ENCODE measurements around the gene AKAP1. TPM values are rescaled to one million over a fixed set of nuclear protein-coding genes. Genes with fewer than 3 reads are reported as not detected.

The AKAP1 gene
- polyA plus RNA-seq, 1 of the 3 experiments (the other 2 are of a cell fraction): 36.3 TPM

DNA sequence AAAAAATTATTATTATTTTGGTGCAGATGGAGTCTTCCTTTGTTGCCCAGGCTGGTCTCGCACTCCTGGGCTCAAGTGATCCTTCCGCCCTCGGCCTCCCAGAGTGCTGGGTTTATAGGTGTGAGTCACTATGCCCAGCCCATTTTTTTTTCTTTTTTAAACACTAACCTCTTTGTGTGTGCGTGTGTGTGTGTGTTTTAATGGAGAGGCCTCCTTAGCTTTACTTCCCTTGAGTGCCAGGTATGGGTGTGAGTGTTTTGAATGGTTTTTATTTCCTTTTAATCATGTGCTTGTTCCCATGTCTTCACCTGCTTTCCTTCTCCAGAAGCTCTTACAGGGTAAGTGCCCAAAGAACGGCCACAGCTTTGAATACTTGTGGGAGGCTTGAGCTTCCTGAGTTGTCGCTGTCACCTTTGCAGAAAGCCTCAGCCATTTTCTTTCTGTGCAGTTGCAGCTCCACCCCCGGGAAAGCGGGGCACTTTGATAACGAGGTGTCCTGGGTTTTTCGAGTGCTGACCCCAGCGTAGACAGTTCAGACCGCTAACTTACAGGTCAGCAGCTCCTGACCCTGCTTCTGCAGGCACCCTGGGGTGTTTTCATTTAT is 22.6 kb downstream of the AKAP1 start:
- H3K4me2 ChIP-seq: no peak overlapping the region

GRCh38 chr17:57108671-57109392 is 23.8 kb downstream of the AKAP1 start:
- no peak overlapping the region for H3K9ac ChIP-seq
- H3K4me1 ChIP-seq (ENCODE audit: control insufficient read depth in 1 of 2, insufficient read depth in 2 of 2, low read depth in 1 of 2, low read length in 1 of 2): peaks cover 0 to 19% of the 10 kb centered on the region in 2 experiments; a peak in 1 of 4 replicates
- H3K9me2 ChIP-seq: no peaks in the 10 kb centered on the region
- TF ChIP-seq TEAD4 (IDR thresholded peaks at IDR 0.05; ENCODE audit: borderline replicate concordance, insufficient read depth) (no peak), CHD2 (IDR thresholded peaks at IDR 0.05; ENCODE audit: low read length, partially characterized antibody) (no peak), MEF2A (IDR thresholded peaks at IDR 0.05; ENCODE audit: borderline replicate concordance, low read depth) (no peak), JUND (IDR thresholded peaks at IDR 0.05) (no peak), FOXJ3 (CRISPR knock-in tag; IDR thresholded peaks at IDR 0.05) (no peak)
- TF ChIP-seq, protein P1, sequence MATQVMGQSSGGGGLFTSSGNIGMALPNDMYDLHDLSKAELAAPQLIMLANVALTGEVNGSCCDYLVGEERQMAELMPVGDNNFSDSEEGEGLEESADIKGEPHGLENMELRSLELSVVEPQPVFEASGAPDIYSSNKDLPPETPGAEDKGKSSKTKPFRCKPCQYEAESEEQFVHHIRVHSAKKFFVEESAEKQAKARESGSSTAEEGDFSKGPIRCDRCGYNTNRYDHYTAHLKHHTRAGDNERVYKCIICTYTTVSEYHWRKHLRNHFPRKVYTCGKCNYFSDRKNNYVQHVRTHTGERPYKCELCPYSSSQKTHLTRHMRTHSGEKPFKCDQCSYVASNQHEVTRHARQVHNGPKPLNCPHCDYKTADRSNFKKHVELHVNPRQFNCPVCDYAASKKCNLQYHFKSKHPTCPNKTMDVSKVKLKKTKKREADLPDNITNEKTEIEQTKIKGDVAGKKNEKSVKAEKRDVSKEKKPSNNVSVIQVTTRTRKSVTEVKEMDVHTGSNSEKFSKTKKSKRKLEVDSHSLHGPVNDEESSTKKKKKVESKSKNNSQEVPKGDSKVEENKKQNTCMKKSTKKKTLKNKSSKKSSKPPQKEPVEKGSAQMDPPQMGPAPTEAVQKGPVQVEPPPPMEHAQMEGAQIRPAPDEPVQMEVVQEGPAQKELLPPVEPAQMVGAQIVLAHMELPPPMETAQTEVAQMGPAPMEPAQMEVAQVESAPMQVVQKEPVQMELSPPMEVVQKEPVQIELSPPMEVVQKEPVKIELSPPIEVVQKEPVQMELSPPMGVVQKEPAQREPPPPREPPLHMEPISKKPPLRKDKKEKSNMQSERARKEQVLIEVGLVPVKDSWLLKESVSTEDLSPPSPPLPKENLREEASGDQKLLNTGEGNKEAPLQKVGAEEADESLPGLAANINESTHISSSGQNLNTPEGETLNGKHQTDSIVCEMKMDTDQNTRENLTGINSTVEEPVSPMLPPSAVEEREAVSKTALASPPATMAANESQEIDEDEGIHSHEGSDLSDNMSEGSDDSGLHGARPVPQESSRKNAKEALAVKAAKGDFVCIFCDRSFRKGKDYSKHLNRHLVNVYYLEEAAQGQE (IDR thresholded peaks at IDR 0.05; ENCODE audit: low read depth, low read length): no peak
- no peaks in the 10 kb centered on the region for H3K27me3 ChIP-seq (ENCODE audit: insufficient read depth)
- H3K9me3 ChIP-seq: no peaks in the 10 kb centered on the region
- CTCF ChIA-PET: interaction anchor here (0.8 to 5.8 kb wide), 13 partner anchors 11 to 749 kb away, joined by 3 to 36 read pairs (median 7); partner anchors contain the start of genes AKAP1 and SCPEP1
- H3K4me3 ChIP-seq (ENCODE audit: low read depth in 2 of 2, low read length in 1 of 2): no peak overlapping the region
- H3F3A ChIP-seq (replicated peaks; ENCODE audit: insufficient read depth): no peaks in the 10 kb centered on the region
- H3K79me2 ChIP-seq (ENCODE audit: insufficient read depth): no peaks in the 10 kb centered on the region
- H2AFZ ChIP-seq (ENCODE audit: low read depth): no peak overlapping the region
- POLR2A ChIA-PET: no interaction called here
- no peak overlapping the region for H3K4me2 ChIP-seq
- 91% methylated on average over 11 of the region's 12 CpGs for WGBS (ENCODE audit: low lambda C conversion rate)
- H3K27ac ChIP-seq (ENCODE audit: low read depth in 2 of 2, low read length in 1 of 2): no peak overlapping the region
- H4K20me1 ChIP-seq (ENCODE audit: insufficient read depth): no peaks in the 10 kb centered on the region
- H3K36me3 ChIP-seq (replicated peaks in 1 of 2; ENCODE audit: control insufficient read depth in 1 of 2, insufficient read depth in 2 of 2, low read length in 1 of 2): peaks cover 0 to 13% of the 10 kb centered on the region in 2 experiments
- DNase-seq: no peak

More for the DNA sequence above, 22.6 kb downstream of the AKAP1 start:
- H2AFZ ChIP-seq (ENCODE audit: low read depth): no peak overlapping the region
- WGBS (ENCODE audit: low lambda C conversion rate): 83% methylated on average over 12 of the region's 12 CpGs
- no peak overlapping the region for H3K9ac ChIP-seq
- H3K4me3 ChIP-seq (ENCODE audit: low read depth in 2 of 2, low read length in 1 of 2): no peak overlapping the region
- no peaks in the 10 kb centered on the region for H3K79me2 ChIP-seq (ENCODE audit: insufficient read depth)
- H3K9me2 ChIP-seq: no peaks in the 10 kb centered on the region
- DNase-seq: no peak
- POLR2A ChIA-PET: interaction anchor here (1.2 kb wide), 1 partner anchor 35 kb away, joined by 3 read pairs; no protein-coding TSS in a partner anchor
- H3K36me3 ChIP-seq (replicated peaks in 1 of 2; ENCODE audit: control insufficient read depth in 1 of 2, insufficient read depth in 2 of 2, low read length in 1 of 2): peaks cover 0 to 12% of the 10 kb centered on the region in 2 experiments
- no peak overlapping the region for H3K27ac ChIP-seq (ENCODE audit: low read depth in 2 of 2, low read length in 1 of 2)
- no peaks in the 10 kb centered on the region for H3K27me3 ChIP-seq (ENCODE audit: insufficient read depth)
- CTCF ChIA-PET: interaction anchor here (0.8 to 5.8 kb wide), 11 partner anchors 10 to 890 kb away, joined by 3 to 36 read pairs (median 4); no protein-coding TSS in a partner anchor
- no peaks in the 10 kb centered on the region for H4K20me1 ChIP-seq (ENCODE audit: insufficient read depth)
- no peaks in the 10 kb centered on the region for H3F3A ChIP-seq (replicated peaks; ENCODE audit: insufficient read depth)
- no peaks in the 10 kb centered on the region for H3K9me3 ChIP-seq
- TF ChIP-seq NRF1 (IDR thresholded peaks at IDR 0.05; ENCODE audit: low read depth, low read length) (no peak), MEF2A (IDR thresholded peaks at IDR 0.05; ENCODE audit: borderline replicate concordance, low read depth) (no peak), JUND (IDR thresholded peaks at IDR 0.05) (no peak), FOSL2 (IDR thresholded peaks at IDR 0.05; ENCODE audit: borderline replicate concordance, low read depth) (peak; percentile 51; the same call in 1 of the 2 replicates)
- H3K4me1 ChIP-seq (ENCODE audit: control insufficient read depth in 1 of 2, insufficient read depth in 2 of 2, low read depth in 1 of 2, low read length in 1 of 2): peaks cover 0 to 19% of the 10 kb centered on the region in 2 experiments; a peak in 1 of 4 replicates

Data from SK-N-SH (cell line).